Stimulated activated CD8-positive, alpha-beta memory T cell treated with anti-CD3 and anti-CD28 coated beads, Interleukin-4, amount 100 ng/mL, for 1 hour (primary cell): ENCODE data around the gene REG3G.
"Not testable (repeated sequence)": the region's sequence is repeated elsewhere in the genome, so short reads cannot be mapped to it uniquely, and the experiment has no call there.

Source experiments
- DNase-seq, 2 donors: peaks; one replicate each; pipeline ENCODE4 v3.0.0-alpha.2; 2020; ENCODE audit warnings: low read depth in 2 of 2, low spot score in 1 of 2

The REG3G gene

DNA sequence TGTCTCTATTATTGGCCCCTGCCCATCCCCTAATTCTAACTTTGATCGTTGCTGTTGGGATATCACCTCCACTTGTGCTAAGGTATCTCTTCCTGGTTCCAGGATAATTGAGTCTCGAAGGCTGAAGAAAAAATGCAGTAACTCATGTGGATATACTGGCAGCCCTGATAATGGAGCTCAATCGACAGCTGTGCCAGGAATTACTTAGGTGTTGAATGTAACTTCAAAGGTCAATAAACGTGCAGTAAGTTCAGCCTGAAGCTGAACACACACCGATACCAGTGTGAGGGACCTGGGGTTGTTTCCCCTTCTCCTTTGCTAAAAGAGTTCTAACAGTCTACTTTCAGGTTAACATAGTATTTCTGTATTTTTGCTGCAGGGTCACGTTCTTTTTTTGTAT lies 11.9 kb upstream of the REG3G start:
- no peak for DNase-seq

GRCh38 chr2:79016342-79016741 lies 9.2 kb upstream of the REG3G start:
- DNase-seq, result no peak

- no peak for DNase-seq
These were observed 559 bp downstream of the REG3G start for GRCh38 chr2:79026061-79026460.

DNA sequence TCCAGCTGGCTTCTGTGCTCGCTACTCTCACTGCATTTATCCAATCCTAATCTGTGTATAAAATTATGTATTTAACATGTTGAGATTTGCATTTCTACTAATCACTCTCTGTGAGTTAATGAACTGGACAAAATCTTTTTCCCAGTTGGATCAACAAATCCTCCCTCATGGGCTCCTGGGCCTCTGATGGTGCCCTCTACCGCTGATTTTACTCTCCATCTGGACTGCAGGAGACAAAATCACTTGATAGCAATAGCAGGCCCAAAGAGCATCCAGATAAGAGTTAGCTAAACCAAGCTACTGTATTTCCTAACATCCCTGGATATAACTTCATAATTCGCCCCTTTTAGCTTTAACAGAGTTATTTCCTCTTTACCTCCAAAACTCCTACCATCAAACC lies 14.4 kb downstream of the REG3G start:
- DNase-seq, result no peak

GRCh38 chr2:79041032-79041448 lies 15.5 kb downstream of the REG3G start:
- DNase-seq, result no peak

DNA sequence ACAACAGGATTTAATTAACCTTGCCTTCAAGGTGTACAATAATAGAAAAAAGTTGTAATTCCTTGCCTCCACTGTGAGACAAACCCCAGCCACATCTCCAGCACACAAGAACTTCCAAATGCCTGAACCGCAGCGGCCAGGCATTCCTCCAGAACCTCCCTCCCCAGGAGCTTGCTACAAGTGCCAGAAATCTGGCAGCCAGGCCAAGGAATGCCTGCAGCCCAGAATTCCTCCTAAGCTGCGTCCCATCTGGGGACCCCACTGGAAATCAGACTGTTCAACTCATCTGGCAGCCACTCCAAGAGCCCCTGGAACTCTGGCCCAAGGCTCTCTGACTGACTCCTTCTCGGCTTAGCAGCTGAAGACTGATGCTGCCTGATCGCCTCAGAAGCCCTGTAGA lies 28.0 kb downstream of the REG3G start:
- not testable (repeated sequence) for DNase-seq

DNA sequence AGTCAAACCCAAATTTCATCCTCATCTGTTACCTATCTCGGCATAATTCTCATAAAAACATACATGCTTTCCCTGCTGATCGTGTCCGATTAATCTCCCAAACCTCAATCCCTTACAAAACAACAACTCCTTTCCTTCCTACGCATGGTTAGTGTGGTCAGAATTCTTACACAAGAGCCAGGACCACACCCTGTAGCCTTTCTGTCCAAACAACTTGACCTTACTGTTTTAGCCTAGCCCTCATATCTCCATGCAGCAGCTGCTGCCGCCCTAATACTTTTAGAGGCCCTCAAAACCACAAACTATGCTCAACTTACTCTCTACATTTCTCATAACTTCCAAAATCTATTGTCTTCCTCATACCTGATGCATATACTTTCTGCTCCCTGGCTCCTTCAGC lies 29.3 kb downstream of the REG3G start:
- not testable (repeated sequence) for DNase-seq

GRCh38 chr2:79065201-79065600 lies 39.7 kb downstream of the REG3G start:
- DNase-seq, result no peak

DNA sequence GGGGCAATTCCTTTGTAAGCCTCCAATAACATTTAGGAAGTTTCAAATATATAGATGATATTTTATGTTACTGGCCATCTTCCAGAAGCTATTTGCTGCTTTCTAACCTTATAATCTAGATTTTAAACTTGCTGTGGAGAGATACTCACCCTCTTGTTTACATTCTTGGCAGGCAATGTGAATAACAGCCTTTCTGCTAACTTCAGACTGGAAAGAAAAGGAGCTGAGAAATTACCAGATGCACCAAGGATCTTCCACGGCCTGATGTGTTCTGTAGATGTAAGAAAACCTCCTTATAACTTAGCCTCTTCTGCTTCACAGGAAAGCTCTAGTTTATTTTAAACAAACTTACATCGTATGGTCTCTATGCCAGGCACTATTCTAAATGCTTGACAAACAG lies 45.6 kb downstream of the REG3G start:
- DNase-seq, result no peak
